ENCODE results near the gene ZNF662. TPM values are rescaled to one million over a fixed set of nuclear protein-coding genes. Genes with fewer than 3 reads are reported as not detected.

Gene ZNF662
- total and polyA plus RNA-seq, 2 of the 8 experiments (the other 6 are each of a cell fraction or from before 2014, with no cell fraction given), result 0.03 TPM; not detected in 1

DNA sequence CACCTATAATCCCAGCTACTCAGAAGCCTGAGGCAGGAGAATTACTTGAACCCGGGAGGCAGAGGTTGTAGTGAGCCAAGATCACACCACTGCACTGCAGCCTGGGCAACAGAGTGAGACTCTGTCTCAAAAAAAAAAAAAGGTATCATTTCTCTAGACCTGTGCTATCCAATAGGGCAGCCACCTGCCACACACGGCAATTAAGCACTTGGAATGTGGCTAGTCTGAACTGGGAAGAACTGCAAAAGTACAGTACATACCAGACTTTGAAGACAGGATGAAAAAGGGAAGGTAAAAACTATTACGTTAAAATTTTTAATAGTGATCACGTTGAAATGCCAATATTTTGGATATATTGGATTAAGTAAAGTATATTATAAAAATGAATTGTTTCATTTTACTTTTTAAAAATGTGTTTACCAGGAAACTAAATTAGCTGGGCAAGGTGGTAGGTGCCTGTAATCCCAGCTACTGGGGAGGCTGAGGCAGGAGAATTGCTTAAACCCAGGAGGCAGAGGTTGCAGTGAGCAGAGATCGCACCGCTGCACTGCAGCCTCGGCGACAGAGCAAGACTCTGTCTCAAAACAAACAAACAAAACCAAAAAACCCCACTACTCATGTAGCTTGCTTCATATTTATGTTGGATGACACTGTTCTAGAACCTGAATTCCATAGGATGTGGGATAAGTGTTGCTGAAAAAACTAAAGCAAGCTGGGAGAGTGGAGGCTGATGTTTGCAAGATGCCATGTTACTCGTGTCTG is 32.5 kb upstream of the ZNF662 start:
- WGBS, 2 experiments (ENCODE audit: extremely low coverage in 1 of 2, insufficient coverage in 1 of 2, insufficient read length in 1 of 2, insufficient replicate concordance in 2 of 2, low coverage in 1 of 2, low lambda C conversion rate in 2 of 2, missing lambda C conversion rate in 1 of 2), result 92% methylated on average over 9 of the region's 9 CpGs; no CpG with 5 or more reads in 1 of the 2 experiments
- FAIRE-seq (no peak), DNase-seq (ENCODE audit: low read depth in 1 of 2, low spot score in 2 of 2) (no peak)
- ChIA-PET POLR2A (ENCODE audit: partially characterized antibody) (interaction anchor here (1.2 kb wide), 1 partner anchor 8 kb away, joined by 5 read pairs; no protein-coding TSS in a partner anchor), CTCF (ENCODE audit: partially characterized antibody) (interaction anchor here (0.6 to 1.6 kb wide), 3 partner anchors 10 to 305 kb away, joined by 3 to 5 read pairs (median 4); no protein-coding TSS in a partner anchor)
- no peak overlapping the region for H2BK5ac ChIP-seq (ENCODE audit: low read depth, low read length)
- no peak overlapping the region for H4K5ac ChIP-seq (ENCODE audit: insufficient read length, low read depth, low read length)
- H3K9me3 ChIP-seq (ENCODE audit: insufficient read depth in 2 of 2, low read depth in 1 of 2, low read length in 1 of 2), result no peaks in the 10 kb centered on the region
- no peaks in the 10 kb centered on the region for H3K79me2 ChIP-seq (ENCODE audit: control insufficient read depth in 1 of 2, insufficient read depth in 2 of 2, low read length in 2 of 2)
- no peaks in the 10 kb centered on the region for H3K79me1 ChIP-seq (ENCODE audit: low read depth, low read length)
- H4K91ac ChIP-seq (replicated peaks; ENCODE audit: insufficient read length, low read length), result no peak overlapping the region
- no peak overlapping the region for H2BK120ac ChIP-seq (replicated peaks; ENCODE audit: low read depth, low read length)
- no peak overlapping the region for H2BK12ac ChIP-seq (ENCODE audit: low read depth, low read length)
- H3K9ac ChIP-seq (replicated peaks in 1 of 4; ENCODE audit: extremely low read depth in 1 of 4, low read depth in 3 of 4, low read length in 3 of 4), result no peak overlapping the region
- no peak overlapping the region for H2AFZ ChIP-seq (ENCODE audit: low read length)
- TF ChIP-seq, protein P1, sequence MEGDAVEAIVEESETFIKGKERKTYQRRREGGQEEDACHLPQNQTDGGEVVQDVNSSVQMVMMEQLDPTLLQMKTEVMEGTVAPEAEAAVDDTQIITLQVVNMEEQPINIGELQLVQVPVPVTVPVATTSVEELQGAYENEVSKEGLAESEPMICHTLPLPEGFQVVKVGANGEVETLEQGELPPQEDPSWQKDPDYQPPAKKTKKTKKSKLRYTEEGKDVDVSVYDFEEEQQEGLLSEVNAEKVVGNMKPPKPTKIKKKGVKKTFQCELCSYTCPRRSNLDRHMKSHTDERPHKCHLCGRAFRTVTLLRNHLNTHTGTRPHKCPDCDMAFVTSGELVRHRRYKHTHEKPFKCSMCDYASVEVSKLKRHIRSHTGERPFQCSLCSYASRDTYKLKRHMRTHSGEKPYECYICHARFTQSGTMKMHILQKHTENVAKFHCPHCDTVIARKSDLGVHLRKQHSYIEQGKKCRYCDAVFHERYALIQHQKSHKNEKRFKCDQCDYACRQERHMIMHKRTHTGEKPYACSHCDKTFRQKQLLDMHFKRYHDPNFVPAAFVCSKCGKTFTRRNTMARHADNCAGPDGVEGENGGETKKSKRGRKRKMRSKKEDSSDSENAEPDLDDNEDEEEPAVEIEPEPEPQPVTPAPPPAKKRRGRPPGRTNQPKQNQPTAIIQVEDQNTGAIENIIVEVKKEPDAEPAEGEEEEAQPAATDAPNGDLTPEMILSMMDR (IDR thresholded peaks at IDR 0.05; ENCODE audit: control extremely low read depth in 1 of 3, insufficient read depth in 1 of 3, low read depth in 1 of 3, low read length in 3 of 3), result no peak
- TF ChIP-seq NANOG (IDR thresholded peaks at IDR 0.05; ENCODE audit: insufficient read depth, low read depth, low read length, poor library complexity, severe bottlenecking) (no peak), TAF1 (IDR thresholded peaks at IDR 0.05; ENCODE audit: low read depth, low read length) (no peak), GTF2F1 (IDR thresholded peaks at IDR 0.05; ENCODE audit: borderline replicate concordance, low read depth, low read length) (no peak), POLR2AphosphoS5 (IDR thresholded peaks at IDR 0.05; ENCODE audit: low read depth, low read length) (no peak), CHD1 (IDR thresholded peaks at IDR 0.05; ENCODE audit: low read depth, low read length) (no peak)
- H3K23me2 ChIP-seq (ENCODE audit: low read depth, low read length), result no peaks in the 10 kb centered on the region; the same call in 1 of the 2 replicates
- no peak overlapping the region for H3K4me2 ChIP-seq (ENCODE audit: insufficient read depth in 1 of 2, low read depth in 2 of 2, low read length in 2 of 2)
- no peak overlapping the region for H2BK15ac ChIP-seq (ENCODE audit: low read length)
- H3K36me3 ChIP-seq (ENCODE audit: control insufficient read depth in 2 of 4, insufficient read depth in 4 of 4, low read length in 3 of 4), result no peaks in the 10 kb centered on the region
- no peak overlapping the region for H3K23ac ChIP-seq (ENCODE audit: insufficient read length)
- H3K18ac ChIP-seq (ENCODE audit: extremely low read depth, low read length), result no peak overlapping the region
- H3K27ac ChIP-seq (ENCODE audit: low read depth, low read length), result no peak overlapping the region
- H3K27me3 ChIP-seq (replicated peaks in 1 of 4; ENCODE audit: control insufficient read depth in 3 of 4, extremely low read depth in 1 of 4, insufficient read depth in 3 of 4, low read length in 3 of 4), result peaks cover 0 to 2% (median under 1%) of the 10 kb centered on the region in 4 experiments; a peak in 2 of 7 replicates
- H3K14ac ChIP-seq (ENCODE audit: insufficient read length), result no peak overlapping the region
- H3K4me3 ChIP-seq (ENCODE audit: extremely low read depth in 1 of 4, insufficient read depth in 2 of 4, low read depth in 3 of 4, low read length in 4 of 4), result no peak overlapping the region
- H2BK20ac ChIP-seq (ENCODE audit: low read length), result no peak overlapping the region
- no peak overlapping the region for H2AK5ac ChIP-seq (ENCODE audit: low read depth, low read length)
- H3K4me1 ChIP-seq (replicated peaks in 1 of 4; ENCODE audit: control insufficient read depth in 3 of 4, insufficient read depth in 4 of 4, low read length in 3 of 4), result no peaks in the 10 kb centered on the region
- no peak overlapping the region for H4K8ac ChIP-seq (ENCODE audit: extremely low read depth, insufficient read depth, low read length)
- H3K56ac ChIP-seq (replicated peaks; ENCODE audit: insufficient read length, low read depth, low read length), result no peak overlapping the region
- H4K20me1 ChIP-seq (replicated peaks in 1 of 2; ENCODE audit: control insufficient read depth in 1 of 2, insufficient read depth in 2 of 2, low read length in 2 of 2), result no peaks in the 10 kb centered on the region
- H3K4ac ChIP-seq (replicated peaks; ENCODE audit: insufficient read length, low read depth, low read length), result no peak overlapping the region
